HG03103 (cell line): Measurements from ENCODE around the gene ADNP.

Source experiments
- ATAC-seq: cut with Tn5 transposase; IDR thresholded peaks from one replicate; pipeline ENCODE4 v1.9.1; 2021; ENCODE audit warnings: low read depth; ENCODE audit not compliant: unreplicated experiment

The ADNP gene

GRCh38 chr20:50855498-50856474 lies 75.5 kb downstream of the ADNP start:
- no peak for ATAC-seq

- ATAC-seq, result no peak
Measured at GRCh38 chr20:50854506-50855249, 76.6 kb downstream of the ADNP start.

DNA sequence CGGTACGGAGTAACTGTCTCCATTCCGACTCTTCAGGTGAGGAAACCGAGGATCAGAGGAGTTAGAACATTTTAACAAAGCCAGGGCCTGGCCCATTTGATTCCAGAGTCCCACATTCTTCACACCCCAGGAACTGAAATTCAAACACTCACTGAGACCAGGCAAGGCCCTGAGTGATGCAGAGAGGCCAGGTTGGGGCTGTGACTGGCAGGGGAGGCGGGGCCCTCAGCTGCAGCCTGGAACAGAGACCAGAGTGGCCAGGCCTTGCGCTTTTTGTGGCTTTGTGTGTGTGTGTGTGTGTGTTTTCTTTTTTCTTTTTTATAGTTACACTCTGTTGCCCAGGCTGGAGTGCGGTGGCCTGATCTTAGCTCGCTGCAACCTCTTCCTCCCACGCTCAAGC lies 79.2 kb downstream of the ADNP start:
- ATAC-seq, result no peak

DNA sequence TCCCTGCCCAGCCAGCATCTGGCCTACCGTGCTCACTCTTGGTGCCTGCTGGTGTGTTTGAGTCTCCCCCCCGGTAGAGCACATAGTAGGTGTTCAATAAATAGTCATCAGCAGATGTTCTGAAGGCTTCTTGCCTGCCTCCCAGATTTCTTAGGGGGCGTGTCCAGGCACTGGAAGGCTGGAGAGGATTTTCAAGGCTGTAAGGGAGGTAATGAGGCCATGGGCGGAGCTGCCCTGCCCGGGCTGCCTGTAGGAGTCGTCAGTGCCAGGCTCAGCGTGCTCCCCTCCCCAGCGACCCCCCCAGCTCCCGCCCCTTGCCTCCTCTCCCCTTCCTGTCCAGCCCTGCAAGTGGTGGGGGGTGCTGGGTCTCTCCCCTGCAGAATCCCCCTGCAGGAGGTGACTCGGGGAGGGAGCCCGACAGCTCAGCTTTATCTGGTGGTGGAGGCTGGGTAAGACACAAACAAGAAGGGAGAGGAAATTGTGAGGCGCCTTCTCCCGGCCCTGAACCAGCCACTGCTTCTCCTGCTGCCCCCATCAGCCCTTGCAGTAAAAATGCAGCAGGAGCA lies 80.4 kb downstream of the ADNP start:
- ATAC-seq, result no peak

DNA sequence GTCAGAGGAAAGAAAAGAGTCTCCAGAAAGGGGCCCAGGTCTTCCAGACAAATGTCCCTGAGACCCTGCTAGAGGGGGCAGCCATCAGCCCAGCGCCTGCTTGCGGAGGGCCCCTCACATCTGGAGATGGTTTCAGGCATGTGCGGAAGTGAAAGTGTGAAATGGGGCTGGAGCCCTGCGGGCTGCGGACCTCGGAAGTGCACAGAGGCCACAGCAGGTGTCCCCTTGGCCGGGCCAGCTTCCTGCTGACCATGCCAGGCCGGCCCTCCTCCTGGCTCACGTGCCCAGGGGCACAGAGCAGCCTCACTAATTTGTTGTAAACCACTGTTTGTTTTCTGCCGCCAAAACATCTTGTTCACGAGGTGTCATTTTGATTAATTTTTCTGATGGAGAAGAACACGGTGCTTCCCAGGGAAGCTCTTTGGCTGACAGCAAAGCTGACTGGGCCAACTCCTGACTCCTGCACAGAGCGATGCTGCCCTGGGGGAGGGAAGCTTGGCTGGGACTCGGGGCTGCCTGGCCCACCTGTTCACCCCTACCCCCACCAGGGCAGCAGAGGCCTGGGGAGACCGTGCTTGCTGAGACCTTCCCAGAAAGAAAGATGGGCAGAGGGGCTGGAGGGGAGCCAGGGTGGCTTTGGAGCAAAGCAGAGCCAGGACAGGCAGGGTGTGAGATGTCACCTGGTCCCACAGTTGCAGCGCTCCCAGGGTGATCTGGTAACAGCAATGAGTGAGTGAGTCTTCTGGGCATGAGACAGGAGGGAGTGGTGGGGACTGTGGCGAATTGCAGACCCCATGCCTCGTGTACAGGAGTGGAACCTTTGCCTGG lies 82.2 kb downstream of the ADNP start:
- no peak for ATAC-seq

- ATAC-seq, result no peak
Measured at GRCh38 chr20:50848341-50848808, 82.9 kb downstream of the ADNP start.

DNA sequence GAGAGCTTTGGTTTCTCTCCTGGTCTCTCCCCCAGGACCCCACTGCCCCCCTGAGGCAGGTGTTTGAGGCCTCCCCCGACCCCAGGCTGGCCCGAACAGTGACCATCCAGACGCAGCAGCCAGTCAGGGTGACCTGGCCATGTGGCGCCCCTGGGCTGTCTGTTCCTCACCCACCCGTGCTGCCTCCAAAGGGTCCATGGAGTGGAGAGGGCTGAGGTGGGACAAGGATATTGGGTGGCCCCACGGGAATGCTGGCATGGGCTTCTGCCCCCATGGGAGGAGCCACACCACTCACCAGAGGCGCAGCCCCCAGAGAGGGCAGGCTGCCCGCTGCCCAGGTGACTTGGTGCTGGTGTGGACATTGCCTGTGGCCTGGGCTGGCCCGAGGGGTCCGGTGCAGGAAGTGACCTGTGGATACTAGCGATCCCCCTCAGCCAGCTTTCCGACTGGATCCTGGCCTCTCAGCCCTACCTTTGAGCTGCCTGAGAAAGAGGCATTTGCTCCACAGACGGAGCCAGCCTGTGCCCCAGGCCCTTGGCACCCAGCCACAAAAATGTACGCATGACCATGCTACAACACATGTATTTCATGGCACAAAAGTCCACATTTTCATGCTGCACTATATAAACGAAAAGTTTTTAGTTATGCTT lies 85.5 kb downstream of the ADNP start:
- no peak for ATAC-seq

DNA sequence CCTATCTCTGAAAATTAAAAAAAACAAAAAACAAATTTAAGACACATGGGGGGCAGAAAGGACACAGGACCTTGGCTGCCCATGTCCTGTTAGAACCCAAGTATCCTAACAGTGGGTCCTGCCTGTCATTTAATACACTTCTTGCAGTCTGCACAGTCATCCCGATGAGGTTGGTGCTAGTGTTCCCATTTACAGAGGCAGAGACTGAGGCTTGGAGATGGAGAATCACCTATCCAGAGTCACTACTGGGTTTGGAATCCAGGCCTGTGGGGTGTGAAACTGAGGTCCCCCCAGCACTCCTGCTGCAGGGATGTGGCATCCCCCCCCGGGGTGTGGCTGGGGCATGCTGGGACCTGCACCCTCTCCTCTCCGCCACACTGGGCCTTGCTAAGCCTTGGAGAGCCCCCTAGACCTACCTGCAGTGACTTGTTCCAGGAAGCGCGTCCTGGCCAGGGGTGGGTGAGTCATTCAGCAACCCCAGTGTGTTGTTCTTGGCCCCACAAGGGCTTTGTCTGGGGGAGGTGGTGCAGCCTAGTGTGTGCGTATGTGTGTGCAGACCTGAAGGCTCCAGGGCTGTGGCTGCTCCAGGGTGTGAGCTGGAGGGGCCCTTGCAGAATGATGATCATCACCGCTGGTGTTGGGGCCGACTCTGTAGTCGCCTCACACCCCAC lies 86.7 kb downstream of the ADNP start:
- peak; percentile 92 for ATAC-seq

GRCh38 chr20:50843331-50844276 lies 87.6 kb downstream of the ADNP start:
- ATAC-seq, result no peak

DNA sequence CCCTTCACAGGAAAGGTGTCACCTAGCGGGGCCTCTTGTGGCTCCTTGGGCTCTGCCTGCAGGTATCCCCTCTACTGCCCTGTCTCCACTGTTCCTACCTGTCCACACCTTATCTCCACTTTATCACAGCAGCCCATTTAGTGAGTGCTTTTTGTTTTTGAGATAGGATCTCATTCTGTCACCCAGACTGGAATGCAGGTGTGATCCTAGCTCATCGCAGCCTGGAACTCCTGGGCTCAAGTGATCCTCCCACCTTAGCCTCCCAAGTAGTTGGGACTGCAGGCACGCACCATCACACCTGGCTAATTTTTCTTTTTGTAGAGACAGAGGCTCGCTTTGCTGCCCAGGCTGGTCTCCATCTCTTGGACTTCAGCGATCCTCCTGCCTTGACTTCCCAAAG lies 88.4 kb downstream of the ADNP start:
- no peak for ATAC-seq
